ENCODE results near the gene NDE1. TPM values are rescaled to one million over a fixed set of nuclear protein-coding genes. Genes with fewer than 3 reads are reported as not detected.

Gene NDE1
- total and polyA plus RNA-seq, 2 of the 8 experiments (the other 6 are each of a cell fraction or from before 2014, with no cell fraction given), result 13.3 to 41.3 TPM

DNA sequence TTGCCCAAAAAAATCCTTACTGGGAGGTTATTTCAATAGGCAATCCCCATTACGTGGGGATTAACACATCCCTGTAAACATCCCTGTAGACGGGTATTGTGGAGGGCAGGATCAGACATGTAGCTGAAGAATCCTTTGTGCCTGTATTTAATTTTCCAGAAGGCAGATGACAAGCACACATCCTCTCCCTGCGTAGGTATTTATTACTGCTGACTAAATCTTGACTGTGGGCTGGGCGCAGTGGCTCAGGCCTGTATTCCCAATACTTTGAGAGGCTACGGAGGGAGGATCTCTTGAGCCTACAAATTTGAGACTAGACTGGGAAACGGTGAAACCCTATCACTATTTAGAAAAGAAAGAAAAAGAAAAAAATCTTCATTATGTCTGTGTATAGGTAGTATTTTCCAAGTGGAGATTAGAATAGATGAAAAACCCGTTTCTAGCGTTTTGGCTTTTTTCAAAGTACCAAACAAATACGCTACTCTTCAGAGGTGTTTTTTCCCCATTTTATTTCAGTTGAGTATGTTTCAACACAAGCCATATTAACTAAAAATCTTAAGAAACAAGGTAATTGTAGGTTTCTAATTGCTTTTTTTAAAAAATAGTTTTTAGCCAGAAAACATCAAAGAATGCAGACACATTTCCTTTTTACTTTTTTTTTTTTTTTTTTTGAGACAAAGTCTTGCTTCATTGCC, 5.6 kb upstream of the NDE1 start:
- Histone ChIP-seq H2BK15ac (ENCODE audit: low read length) (no peak overlapping the region), H3K23me2 (ENCODE audit: low read depth, low read length) (no peaks in the 10 kb centered on the region), H2AK5ac (ENCODE audit: low read depth, low read length) (no peak overlapping the region), H3K27me3 (replicated peaks in 1 of 4; ENCODE audit: control insufficient read depth in 3 of 4, extremely low read depth in 1 of 4, insufficient read depth in 3 of 4, low read length in 3 of 4) (no peaks in the 10 kb centered on the region), H3K9ac (replicated peaks in 1 of 4; ENCODE audit: extremely low read depth in 1 of 4, low read depth in 3 of 4, low read length in 3 of 4) (no peak overlapping the region; a peak in 1 of 7 replicates), H4K8ac (ENCODE audit: extremely low read depth, insufficient read depth, low read length) (no peak overlapping the region), H2BK5ac (ENCODE audit: low read depth, low read length) (no peak overlapping the region), H3K23ac (ENCODE audit: insufficient read length) (no peak overlapping the region), H4K91ac (replicated peaks; ENCODE audit: insufficient read length, low read length) (no peak overlapping the region), H3K14ac (ENCODE audit: insufficient read length) (no peak overlapping the region), H2BK12ac (ENCODE audit: low read depth, low read length) (no peak overlapping the region), H3K18ac (ENCODE audit: extremely low read depth, low read length) (no peak overlapping the region), H2AFZ (ENCODE audit: low read length) (0 out of 2 replicates have a peak overlapping the region, but pooled peaks have one; percentile 7), H3K4ac (replicated peaks; ENCODE audit: insufficient read length, low read depth, low read length) (no peak overlapping the region), H3K79me1 (ENCODE audit: low read depth, low read length) (no peaks in the 10 kb centered on the region), H3K4me1 (replicated peaks in 1 of 4; ENCODE audit: control insufficient read depth in 3 of 4, insufficient read depth in 4 of 4, low read length in 3 of 4) (peaks cover 0 to 9% (median 2%) of the 10 kb centered on the region in 4 experiments; a peak in 3 of 7 replicates), H3K4me3 (ENCODE audit: extremely low read depth in 1 of 4, insufficient read depth in 2 of 4, low read depth in 3 of 4, low read length in 4 of 4) (peak overlapping the region in 1 of 4 experiments; percentile 97; a peak in 2 of 8 replicates), H3K4me2 (ENCODE audit: insufficient read depth in 1 of 2, low read depth in 2 of 2, low read length in 2 of 2) (peak overlapping the region; percentile 79 to 85; a peak in 3 of 4 replicates), H2BK20ac (ENCODE audit: low read length) (no peak overlapping the region), H2BK120ac (replicated peaks; ENCODE audit: low read depth, low read length) (no peak overlapping the region), H3K9me3 (ENCODE audit: insufficient read depth in 2 of 2, low read depth in 1 of 2, low read length in 1 of 2) (no peaks in the 10 kb centered on the region), H4K20me1 (replicated peaks in 1 of 2; ENCODE audit: control insufficient read depth in 1 of 2, insufficient read depth in 2 of 2, low read length in 2 of 2) (no peaks in the 10 kb centered on the region), H3K56ac (replicated peaks; ENCODE audit: insufficient read length, low read depth, low read length) (no peak overlapping the region), H4K5ac (ENCODE audit: insufficient read length, low read depth, low read length) (no peak overlapping the region), H3K79me2 (ENCODE audit: control insufficient read depth in 1 of 2, insufficient read depth in 2 of 2, low read length in 2 of 2) (peaks cover 5 to 28% of the 10 kb centered on the region in 2 experiments), H3K27ac (ENCODE audit: low read depth, low read length) (no peak overlapping the region), H3K36me3 (ENCODE audit: control insufficient read depth in 2 of 4, insufficient read depth in 4 of 4, low read length in 3 of 4) (no peaks in the 10 kb centered on the region)
- DNase-seq (ENCODE audit: low read depth in 1 of 2, low spot score in 2 of 2) (no peak), FAIRE-seq (no peak)
- CTCF ChIA-PET (ENCODE audit: partially characterized antibody), result interaction anchor here (0.6 to 1.6 kb wide), 7 partner anchors 8 to 241 kb away, joined by 3 to 4 read pairs (median 3); no protein-coding TSS in a partner anchor
- TF ChIP-seq EZH2 (IDR thresholded peaks at IDR 0.05; ENCODE audit: low read depth, low read length, severe bottlenecking) (no peak), MAFK (IDR thresholded peaks at IDR 0.05; ENCODE audit: low read depth, low read length) (no peak), SRF (IDR thresholded peaks at IDR 0.05; ENCODE audit: low read depth, low read length) (no peak), SP1 (IDR thresholded peaks at IDR 0.05; ENCODE audit: low read depth, low read length) (no peak)
- TF ChIP-seq, protein P1, sequence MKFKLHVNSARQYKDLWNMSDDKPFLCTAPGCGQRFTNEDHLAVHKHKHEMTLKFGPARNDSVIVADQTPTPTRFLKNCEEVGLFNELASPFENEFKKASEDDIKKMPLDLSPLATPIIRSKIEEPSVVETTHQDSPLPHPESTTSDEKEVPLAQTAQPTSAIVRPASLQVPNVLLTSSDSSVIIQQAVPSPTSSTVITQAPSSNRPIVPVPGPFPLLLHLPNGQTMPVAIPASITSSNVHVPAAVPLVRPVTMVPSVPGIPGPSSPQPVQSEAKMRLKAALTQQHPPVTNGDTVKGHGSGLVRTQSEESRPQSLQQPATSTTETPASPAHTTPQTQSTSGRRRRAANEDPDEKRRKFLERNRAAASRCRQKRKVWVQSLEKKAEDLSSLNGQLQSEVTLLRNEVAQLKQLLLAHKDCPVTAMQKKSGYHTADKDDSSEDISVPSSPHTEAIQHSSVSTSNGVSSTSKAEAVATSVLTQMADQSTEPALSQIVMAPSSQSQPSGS (IDR thresholded peaks at IDR 0.05; ENCODE audit: low read length), result no peak
- 91% methylated on average over 9 of the region's 9 CpGs; no CpG with 5 or more reads in 1 of the 2 experiments for WGBS, 2 experiments (ENCODE audit: extremely low coverage in 1 of 2, insufficient coverage in 1 of 2, insufficient read length in 1 of 2, insufficient replicate concordance in 2 of 2, low coverage in 1 of 2, low lambda C conversion rate in 2 of 2, missing lambda C conversion rate in 1 of 2)
- POLR2A ChIA-PET (ENCODE audit: partially characterized antibody), result no interaction called here

All from H1 (cell line).